NOMO-1 treated with DMSO at 0.1 percent for 48 hours (cell line): Measurements from ENCODE around the gene ELL.
A peak's percentile ranks its signal among the peaks of the same experiment; 100 is the strongest.
"Not testable (repeated sequence)": the region's sequence is repeated elsewhere in the genome, so short reads cannot be mapped to it uniquely, and the experiment has no call there.

ENCODE experiments used
- DNase-seq: peaks from one replicate; lab custom pipeline; 2025; ENCODE audit not compliant: unreplicated experiment; lab: John Stamatoyannopoulos, UW

The ELL gene

DNA sequence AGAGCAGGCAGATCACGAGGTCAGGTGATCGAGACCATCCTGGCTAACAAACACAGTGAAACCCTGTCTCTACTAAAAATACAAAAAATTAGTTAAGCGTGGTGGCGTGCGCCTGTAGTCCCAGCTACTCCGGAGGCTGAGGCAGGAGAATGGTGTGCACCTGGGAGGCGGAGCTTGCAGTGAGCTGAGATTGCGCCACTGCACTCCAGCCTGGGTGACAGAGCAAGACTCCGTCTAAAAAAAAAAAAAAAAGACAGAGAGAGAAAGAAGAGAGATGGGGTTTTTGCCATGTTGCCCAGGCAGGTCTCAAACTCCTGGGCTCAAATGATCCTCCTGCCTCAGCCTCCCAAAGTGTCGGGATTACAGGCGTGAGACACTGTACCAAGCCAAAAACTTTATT is 116.1 kb downstream of the ELL start:
- not testable (repeated sequence) for DNase-seq

DNA sequence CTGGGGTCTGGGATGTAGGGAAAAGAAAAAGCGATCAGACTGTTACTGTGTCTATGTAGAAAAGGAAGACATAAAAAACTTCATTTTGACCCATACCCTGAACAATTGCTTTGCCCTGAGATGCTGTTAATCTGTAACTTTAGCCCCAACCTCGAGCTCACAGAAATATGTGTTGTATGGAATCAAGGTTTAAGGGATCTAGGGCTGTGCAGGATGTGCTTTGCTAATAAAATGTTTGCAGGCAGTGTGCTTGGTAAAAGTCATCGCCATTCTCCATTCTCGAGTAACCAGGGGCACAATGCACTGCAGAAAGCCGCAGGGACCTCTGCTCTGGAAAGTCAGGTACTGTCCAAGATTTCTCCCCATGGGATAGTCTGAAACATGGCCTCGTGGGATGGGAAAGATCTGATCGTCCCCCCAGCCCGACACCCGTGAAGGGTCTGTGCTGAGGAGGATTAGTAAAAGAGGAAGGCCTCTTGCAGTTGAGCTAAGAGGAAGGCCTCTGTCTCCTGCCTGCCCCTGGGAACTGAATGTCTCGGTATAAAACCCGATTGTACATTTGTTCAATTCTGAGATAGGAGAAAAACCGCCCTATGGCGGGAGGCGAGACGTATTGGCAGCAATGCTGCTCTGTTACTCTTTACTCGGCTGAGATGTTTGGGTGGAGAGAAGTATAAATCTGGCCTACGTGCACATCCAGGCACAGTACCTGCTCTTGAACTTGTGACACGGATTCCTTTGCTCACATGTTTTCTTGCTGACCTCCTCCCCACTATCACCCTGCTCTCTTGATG is 119.2 kb downstream of the ELL start:
- not testable (repeated sequence) for DNase-seq

GRCh38 chr19:18401580-18402112 is 120.2 kb downstream of the ELL start:
- DNase-seq = peak; percentile 100

- no peak for DNase-seq
These were observed 122.9 kb downstream of the ELL start for GRCh38 chr19:18399008-18399407.

- DNase-seq = peak; percentile 98
These were observed 124.3 kb downstream of the ELL start, which contains the start of gene LRRC25 for GRCh38 chr19:18397242-18398202. TSS of gene LRRC25 (minus strand) at chr19:18397622. CDS start at chr19:18396963, 659 bp downstream.

DNA sequence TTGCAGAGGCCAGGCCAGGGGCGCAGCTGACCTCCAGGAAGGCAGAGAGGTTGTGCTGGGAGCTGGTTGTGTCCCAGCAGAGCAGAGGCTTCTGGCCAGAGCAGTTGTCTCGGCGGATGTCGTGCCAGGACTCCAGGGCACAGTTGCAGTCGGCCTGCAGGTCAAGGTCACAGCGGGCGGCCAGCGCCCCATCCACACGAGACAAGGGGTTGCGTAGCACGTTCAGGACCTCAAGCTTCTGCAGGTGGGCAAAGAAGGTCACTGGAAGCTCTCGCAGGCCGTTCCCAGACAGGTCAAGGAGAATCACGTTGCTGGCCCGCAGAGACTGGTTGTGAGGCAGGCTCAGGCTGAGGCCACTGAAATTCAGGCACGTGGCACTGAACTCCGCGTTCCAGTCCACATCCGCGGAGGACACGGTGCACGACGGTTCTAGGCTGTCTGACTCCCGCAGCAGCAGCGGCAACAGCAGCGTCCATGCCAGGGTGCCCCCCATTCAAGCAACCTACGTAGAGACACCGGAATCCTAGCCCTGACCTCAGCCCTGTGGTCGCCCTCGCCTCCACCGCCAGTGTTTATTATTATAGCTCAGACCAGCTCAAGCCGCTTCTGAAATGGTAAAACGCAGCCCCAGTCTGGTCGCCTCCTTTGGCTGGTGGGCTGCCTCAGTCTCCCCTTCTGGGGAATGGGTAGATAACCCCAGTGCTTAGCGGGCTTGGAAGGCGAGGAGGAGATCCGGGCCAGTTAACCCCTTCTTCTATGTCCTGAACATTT is 125.2 kb downstream of the ELL start:
- peak; percentile 26 for DNase-seq

DNA sequence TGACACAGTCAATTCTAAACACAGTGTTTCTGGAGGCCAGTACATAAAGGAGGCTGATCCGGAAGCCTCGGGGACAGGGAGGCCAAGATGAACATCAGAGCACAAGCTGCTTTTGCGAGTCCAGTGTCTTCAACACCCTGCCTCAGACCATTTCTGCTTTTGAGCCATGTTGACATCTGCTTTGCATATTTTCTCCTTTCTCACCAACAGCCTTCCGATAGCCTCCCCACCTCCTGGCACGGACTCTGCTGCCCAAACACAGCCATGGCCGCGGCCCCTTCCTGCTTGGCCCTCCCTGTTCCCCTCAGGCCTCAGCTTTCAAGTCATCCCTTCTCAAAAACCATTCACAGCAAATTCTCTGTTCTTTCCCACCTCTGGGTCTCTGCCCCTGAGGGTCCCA is 128.0 kb downstream of the ELL start:
- DNase-seq = peak; percentile 56

DNA sequence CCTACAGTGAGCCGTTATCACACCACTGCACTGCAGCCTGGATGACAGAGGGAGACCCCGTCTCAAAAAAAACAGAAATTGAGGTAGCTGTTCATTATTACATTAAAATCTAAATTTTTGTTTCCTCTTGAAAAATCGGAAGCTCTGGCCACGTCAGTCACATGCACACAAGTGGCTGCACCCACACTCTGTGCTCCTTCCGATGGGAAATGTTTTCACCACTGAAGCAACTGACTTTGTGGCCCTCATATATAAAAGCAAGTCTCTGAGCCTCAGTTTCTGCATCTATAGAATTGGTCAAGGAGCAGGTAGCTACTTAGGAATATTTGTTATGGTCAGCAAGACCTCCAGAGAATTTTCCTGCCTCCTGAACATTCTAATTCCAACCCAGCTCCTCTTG is 128.9 kb downstream of the ELL start:
- DNase-seq = no peak
